AG09319 (cell line): ENCODE measurements around the gene CENPI.
"Not testable (repeated sequence)": the region's sequence is repeated elsewhere in the genome, so short reads cannot be mapped to it uniquely, and the experiment has no call there.

Source experiments
- DNase-seq: peaks from one replicate; pipeline ENCODE4 v3.0.0-alpha.2; 2010; ENCODE audit warnings: low read depth; ENCODE audit errors: extremely low read depth
- TF ChIP-seq, protein P1 (sequence below): IDR thresholded peaks from 2 replicates; pipeline ENCODE4 v1.5.1; 2011; ENCODE audit warnings: low read depth, mild to moderate bottlenecking, inconsistent platforms, low read length, moderate library complexity

CENPI gene

GRCh38 chrX:101097546-101098453 is at the start of gene CENPI:
TSS of gene CENPI (plus strand) at chrX:101098204. CDS start at chrX:101101071, 2,867 bp downstream.
- TF ChIP-seq, protein P1, sequence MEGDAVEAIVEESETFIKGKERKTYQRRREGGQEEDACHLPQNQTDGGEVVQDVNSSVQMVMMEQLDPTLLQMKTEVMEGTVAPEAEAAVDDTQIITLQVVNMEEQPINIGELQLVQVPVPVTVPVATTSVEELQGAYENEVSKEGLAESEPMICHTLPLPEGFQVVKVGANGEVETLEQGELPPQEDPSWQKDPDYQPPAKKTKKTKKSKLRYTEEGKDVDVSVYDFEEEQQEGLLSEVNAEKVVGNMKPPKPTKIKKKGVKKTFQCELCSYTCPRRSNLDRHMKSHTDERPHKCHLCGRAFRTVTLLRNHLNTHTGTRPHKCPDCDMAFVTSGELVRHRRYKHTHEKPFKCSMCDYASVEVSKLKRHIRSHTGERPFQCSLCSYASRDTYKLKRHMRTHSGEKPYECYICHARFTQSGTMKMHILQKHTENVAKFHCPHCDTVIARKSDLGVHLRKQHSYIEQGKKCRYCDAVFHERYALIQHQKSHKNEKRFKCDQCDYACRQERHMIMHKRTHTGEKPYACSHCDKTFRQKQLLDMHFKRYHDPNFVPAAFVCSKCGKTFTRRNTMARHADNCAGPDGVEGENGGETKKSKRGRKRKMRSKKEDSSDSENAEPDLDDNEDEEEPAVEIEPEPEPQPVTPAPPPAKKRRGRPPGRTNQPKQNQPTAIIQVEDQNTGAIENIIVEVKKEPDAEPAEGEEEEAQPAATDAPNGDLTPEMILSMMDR, result no peak

DNA sequence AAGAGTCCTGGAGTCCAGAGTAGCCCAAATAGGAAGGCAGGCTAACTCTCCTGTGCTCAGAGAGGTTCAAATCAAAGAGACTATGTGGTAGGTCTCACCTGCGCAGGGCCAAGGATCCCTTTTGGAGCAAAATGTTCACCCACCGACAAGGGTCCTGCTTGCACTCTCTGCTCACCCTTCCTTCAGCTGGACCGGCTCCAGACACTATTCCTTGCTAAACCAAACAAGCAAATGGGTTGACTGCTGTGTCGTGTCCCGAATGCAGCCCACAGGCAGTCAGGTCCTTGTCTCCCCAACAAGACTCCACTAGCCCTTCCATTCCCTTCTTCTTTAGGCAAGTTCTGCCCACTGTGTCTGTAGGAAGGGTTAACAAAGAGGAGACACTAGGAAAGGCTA is 46.9 kb upstream of the CENPI start:
- TF ChIP-seq, protein P1, result no peak
- no peak for DNase-seq

More at GRCh38 chrX:101097546-101098453, at the start of gene CENPI:
- peak; percentile 70 for DNase-seq

DNA sequence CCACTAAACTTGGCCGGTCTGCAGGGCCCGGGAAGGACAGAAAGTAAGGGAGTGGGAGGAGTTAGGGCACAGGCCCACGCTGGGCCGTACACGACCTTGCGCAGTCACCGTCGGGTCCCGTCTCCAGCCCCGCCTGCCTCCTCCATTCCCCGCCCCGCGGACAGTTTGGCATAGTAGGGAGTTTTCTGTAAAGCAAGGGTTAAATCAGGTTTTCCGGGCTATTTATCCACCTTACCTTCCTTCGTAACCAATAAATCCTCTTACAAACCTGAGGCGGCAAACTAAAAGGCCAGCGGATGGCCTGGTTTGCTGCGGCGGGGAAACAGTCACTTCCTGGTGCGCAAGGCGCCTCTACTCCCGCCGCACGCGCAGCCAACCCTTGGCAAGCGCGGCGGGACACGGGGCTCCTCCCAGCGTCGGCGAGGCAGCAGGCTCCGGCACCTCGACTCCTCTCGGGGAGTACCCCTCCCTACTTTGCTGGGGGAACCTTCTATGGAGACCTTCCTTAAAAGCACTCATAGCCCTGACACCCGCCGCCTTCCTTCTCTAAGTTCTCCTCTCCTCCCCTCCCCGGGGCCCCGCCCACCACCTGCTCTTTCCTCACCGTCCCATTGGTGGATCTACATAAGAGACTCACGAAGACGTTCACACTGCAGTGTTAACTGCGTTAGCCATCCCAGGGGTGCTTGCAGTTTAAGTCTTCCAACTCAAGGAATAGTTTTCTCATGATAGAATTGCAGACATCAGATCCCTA is 46.3 kb upstream of the CENPI start, which contains the start of gene TRMT2B:
TRMT2B (minus strand) TSS at position 563 of the 754 bp plus-strand sequence. CDS start 9,822 bp downstream, outside the sequence.
- DNase-seq, result peak; percentile 10
- TF ChIP-seq, protein P1, result no peak; the same call in 1 of the 2 replicates

DNA sequence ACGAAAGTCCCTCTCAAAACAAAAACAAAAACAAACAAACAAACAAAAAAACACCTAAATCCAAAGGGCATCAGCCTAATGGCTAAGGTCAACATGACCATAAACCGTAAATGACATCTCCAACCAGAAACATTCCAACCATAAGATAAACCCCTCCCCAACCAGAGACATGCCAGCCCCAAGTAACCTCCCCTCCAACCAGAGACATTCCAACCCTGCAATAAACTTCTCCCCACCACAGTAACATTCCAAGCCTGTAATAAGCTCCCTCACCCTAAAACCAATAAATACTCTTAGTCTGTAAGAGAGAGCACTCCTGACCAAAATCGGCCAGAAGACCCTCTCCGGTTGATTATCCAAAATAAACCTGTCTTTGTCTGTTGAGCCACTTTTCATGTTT is 41.5 kb upstream of the CENPI start:
- not testable (repeated sequence) for DNase-seq

GRCh38 chrX:101057093-101057714 is 40.8 kb upstream of the CENPI start:
- no peak for DNase-seq
- TF ChIP-seq, protein P1, result no peak

DNA sequence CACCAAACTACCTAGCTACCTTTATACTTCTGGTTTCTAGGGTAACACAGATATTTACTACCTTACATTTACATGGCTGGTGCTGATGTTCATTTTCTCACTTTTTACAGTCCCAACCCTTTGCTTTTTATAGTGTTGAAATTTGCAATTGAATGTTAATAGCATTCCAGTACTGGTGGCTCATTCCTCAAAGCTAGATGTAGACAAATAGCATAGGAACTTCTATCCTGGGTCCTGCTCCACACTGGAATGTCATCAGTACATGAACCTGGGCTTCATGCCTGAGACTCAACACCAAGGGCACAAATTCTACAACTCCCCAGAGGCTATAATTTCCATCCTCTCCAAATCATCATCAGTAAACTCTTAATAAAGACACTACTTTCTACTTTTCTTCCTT is 35.8 kb upstream of the CENPI start:
- TF ChIP-seq, protein P1, result no peak

DNA sequence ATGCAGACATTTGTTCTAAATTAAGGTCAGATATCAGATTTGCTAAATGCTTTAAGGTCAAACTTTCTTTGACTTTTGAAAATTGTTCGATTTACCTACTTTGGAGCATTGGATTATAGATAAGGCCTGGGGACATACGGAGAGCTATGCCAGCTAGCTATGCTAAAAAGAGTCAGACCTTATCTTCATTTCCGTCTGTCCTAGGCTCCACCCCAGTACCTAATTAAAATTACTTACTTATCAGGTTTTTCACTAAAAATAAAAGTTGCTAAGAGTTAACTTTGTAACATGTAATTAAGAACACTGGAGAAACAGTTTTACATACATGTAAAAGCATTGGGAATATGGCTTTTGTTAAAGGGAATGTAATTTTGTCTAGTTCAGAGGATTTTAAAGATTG is 26.4 kb upstream of the CENPI start:
- no peak for DNase-seq
- TF ChIP-seq, protein P1, result no peak

More for the DNA sequence above, 35.8 kb upstream of the CENPI start:
- no peak for DNase-seq
